Measurements from ENCODE around the gene CA4.

DNA sequence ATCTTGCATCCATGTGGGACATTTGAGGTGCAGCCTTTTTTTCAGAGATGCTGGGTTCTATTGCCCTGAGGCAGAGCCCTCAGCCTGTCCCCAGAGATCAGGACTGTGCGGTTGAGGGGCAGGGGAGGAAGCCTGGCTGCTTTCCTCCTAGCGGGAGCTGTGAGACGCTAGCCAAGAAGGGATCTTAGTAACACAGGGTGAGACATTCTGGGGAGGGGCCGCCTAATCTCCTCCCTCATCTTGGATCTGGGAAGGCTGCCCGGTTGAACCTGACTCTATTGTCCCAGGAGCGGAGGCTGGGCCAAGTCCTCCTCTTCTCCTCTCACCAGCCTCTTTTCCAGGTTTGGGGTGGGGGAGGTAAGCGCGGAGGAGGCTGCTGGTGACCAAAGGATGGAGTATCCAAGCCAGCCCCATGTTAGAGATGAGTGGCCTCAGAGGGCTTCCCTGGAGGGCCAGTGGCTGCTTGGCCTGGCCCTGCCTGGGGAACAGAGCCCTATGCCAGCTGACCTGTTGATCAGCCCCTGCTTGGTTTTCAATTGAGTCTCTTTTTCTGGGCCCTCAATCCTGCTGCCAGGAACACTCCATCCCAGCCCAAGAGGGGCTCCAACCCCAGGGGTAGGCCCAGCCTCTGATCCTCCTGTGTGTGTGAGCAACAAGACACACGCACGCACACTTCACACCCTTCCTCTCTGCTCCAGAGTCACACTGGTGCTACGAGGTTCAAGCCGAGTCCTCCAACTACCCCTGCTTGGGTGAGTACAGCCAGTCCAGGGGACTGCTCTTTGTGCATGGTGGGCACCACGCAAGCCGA is 5.0 kb downstream of the CA4 start:
- TF ChIP-seq, protein P1, sequence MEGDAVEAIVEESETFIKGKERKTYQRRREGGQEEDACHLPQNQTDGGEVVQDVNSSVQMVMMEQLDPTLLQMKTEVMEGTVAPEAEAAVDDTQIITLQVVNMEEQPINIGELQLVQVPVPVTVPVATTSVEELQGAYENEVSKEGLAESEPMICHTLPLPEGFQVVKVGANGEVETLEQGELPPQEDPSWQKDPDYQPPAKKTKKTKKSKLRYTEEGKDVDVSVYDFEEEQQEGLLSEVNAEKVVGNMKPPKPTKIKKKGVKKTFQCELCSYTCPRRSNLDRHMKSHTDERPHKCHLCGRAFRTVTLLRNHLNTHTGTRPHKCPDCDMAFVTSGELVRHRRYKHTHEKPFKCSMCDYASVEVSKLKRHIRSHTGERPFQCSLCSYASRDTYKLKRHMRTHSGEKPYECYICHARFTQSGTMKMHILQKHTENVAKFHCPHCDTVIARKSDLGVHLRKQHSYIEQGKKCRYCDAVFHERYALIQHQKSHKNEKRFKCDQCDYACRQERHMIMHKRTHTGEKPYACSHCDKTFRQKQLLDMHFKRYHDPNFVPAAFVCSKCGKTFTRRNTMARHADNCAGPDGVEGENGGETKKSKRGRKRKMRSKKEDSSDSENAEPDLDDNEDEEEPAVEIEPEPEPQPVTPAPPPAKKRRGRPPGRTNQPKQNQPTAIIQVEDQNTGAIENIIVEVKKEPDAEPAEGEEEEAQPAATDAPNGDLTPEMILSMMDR (IDR thresholded peaks at IDR 0.05), result no peak
- no peak for TF ChIP-seq POLR2A (IDR thresholded peaks at IDR 0.05)
